HG02852 (cell line): ENCODE data around the gene POLD3.
"Not testable (repeated sequence)": the region's sequence is repeated elsewhere in the genome, so short reads cannot be mapped to it uniquely, and the experiment has no call there.

Source experiments
- ATAC-seq: cut with Tn5 transposase; IDR thresholded peaks from one replicate; pipeline ENCODE4 v1.9.1; 2021; ENCODE audit warnings: mild to moderate bottlenecking, moderate library complexity; ENCODE audit not compliant: unreplicated experiment

POLD3 gene

GRCh38 chr11:74636630-74637184, 44.3 kb downstream of the POLD3 start:
- ATAC-seq: no peak

- no peak for ATAC-seq
These were observed 45.3 kb downstream of the POLD3 start for GRCh38 chr11:74637700-74638099.

GRCh38 chr11:74638869-74639268, 46.5 kb downstream of the POLD3 start:
- no peak for ATAC-seq

DNA sequence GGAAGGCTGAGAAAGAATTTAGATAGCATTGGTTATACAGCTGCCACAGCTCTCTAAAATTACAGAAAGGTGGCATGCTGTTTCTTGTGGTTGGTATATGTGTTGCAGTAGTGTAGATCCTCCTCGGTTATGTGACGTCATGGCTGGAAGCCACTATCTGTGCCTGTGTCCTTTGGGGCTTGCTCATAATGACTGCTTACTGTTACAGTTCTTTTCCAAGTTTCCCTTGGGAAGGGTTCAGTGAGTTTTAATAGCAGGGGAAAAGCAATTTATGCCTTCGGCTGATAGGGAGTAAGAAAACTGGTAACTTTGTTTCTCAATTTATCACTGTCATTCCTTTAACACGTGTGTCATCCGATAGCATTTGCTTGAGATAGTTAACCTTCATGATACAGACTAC, 47.2 kb downstream of the POLD3 start:
- no peak for ATAC-seq

DNA sequence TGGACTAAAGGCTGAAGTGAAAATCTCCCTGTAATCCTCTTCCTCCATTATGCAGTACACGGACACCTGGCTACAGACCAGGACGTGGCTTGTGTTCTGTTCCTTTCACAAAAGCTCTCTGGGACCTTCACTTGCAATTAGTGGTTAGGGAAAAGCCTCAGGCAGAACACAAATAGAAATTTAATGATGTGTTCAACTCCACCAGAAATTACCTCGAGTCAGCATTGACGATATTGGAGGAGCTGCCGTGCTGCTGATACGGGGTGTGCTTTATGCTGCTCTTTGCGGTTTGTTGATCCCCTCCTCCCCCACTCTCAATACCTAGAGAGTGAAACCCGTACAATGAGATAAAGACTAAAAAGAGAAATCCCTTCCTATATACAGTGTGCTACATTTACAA, 48.9 kb downstream of the POLD3 start:
- ATAC-seq: no peak

DNA sequence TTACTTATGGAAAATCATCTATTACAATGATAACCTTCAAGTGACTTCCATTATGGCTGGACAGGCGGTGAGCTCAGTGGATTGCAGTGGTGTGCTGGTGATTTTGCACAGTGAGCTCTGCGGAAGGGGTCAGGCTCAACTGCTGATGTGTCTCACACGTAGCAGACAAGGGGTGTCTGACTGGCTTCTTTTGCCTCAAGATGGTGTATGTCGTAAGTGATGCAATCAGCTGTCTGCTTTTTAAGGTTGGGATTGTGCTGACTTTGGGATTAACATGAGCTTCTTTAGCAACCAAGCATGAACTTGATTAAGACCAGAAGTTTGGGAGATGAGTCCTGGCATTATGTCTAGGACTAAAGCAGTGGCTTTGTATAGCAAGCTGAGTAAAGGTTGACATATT, 49.5 kb downstream of the POLD3 start:
- no peak for ATAC-seq

DNA sequence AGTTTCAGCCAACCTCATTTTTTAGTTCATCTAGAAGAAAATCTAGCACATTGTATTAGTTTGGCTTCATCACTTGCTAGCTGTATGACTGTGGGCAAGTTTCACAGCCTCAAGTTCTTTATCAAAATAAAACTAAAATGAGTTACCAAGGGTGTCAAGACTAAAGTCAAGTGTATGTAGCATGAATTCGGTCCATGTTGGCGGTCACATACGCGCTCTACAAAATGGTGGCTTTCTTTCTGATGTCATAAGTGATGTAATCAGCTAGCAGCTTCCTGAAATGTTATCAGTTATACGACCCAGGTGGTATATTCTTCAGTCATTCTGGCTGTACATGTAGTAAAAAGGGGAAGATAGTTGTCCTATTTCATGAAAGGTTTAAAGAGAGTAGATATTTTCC, 50.5 kb downstream of the POLD3 start:
- no peak for ATAC-seq

DNA sequence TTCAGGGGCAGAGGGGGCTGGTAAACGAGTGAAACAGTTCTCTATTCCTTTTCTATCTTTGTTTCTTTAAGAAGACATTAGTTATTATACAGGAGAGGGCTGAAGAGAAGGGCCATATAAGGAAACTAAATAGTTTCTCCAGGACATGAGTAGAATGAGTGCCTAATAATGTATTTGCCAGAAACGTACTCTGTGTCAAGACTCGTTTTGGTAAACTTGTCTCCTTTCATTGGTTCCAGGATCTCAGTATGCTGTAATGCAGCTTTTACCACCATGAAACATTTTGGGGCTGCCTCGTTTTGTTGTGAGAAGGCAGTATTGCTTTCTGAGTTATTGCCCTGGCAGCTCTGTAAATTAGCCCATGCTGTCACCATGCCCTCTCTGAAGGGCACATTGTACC, 51.7 kb downstream of the POLD3 start:
- no peak for ATAC-seq

- ATAC-seq: no peak
These were observed 53.8 kb downstream of the POLD3 start for GRCh38 chr11:74646215-74646614.

DNA sequence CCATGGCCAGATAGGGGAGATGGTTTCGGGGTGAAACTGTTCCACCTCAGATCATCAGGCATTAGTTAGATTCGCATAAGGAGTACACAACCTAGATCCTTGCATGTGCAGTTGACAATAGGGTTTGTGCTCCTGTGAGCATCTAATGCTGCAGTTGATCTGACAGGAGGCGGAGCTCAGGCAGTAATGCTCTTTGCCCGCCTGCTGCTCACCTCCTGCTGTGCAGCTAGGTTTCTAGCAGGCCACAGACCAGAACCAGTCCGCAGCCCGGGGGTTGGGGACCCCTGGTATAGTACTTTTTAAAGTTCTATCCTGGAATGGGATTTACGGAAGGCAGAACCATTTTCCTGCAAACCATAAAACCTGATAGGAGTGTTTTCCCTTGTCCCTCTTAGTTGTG, 54.6 kb downstream of the POLD3 start:
- no peak for ATAC-seq

GRCh38 chr11:74647404-74647803, 55.0 kb downstream of the POLD3 start:
- no peak for ATAC-seq

GRCh38 chr11:74647831-74648230, 55.4 kb downstream of the POLD3 start:
- ATAC-seq: no peak

- ATAC-seq: no peak
These were observed 56.5 kb downstream of the POLD3 start for GRCh38 chr11:74648894-74649293.

- ATAC-seq: no peak
These were observed 58.1 kb downstream of the POLD3 start for GRCh38 chr11:74650498-74650897.

- ATAC-seq: no peak
These were observed 62.6 kb downstream of the POLD3 start for GRCh38 chr11:74654976-74655375.

GRCh38 chr11:74659124-74659523, 66.7 kb downstream of the POLD3 start:
- ATAC-seq: not testable (repeated sequence)

DNA sequence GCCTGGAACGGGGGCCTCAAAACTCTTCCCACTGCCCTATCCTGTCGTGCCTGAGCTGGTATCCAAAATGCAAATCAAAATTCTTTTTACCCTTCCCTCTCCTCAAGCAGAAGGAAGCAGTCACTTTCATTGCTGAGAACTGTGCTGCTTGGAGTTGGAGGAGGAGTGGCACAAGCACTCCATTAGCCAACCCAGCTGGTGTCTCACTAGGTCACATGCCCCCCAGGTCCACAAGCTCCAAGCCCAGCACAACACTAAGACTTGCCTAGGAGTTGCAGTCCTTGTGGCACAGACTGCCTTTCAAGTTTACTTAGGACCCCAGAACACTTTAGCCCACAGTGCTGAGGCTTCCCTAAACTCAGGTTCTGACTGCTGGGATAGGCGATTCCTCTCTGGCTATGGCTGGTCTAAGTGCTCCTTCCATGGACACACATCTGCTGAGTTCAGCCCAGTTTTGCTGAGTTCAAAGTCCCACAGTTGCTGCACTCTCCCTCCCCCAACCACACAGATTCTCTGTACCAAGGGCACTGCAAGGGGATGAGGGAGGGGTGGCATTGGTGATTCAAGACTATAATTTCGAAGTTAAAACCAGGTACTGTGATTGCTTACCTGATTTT, 70.2 kb downstream of the POLD3 start:
- no peak for ATAC-seq

- no peak for ATAC-seq
These were observed 70.9 kb downstream of the POLD3 start for GRCh38 chr11:74663315-74663714.

DNA sequence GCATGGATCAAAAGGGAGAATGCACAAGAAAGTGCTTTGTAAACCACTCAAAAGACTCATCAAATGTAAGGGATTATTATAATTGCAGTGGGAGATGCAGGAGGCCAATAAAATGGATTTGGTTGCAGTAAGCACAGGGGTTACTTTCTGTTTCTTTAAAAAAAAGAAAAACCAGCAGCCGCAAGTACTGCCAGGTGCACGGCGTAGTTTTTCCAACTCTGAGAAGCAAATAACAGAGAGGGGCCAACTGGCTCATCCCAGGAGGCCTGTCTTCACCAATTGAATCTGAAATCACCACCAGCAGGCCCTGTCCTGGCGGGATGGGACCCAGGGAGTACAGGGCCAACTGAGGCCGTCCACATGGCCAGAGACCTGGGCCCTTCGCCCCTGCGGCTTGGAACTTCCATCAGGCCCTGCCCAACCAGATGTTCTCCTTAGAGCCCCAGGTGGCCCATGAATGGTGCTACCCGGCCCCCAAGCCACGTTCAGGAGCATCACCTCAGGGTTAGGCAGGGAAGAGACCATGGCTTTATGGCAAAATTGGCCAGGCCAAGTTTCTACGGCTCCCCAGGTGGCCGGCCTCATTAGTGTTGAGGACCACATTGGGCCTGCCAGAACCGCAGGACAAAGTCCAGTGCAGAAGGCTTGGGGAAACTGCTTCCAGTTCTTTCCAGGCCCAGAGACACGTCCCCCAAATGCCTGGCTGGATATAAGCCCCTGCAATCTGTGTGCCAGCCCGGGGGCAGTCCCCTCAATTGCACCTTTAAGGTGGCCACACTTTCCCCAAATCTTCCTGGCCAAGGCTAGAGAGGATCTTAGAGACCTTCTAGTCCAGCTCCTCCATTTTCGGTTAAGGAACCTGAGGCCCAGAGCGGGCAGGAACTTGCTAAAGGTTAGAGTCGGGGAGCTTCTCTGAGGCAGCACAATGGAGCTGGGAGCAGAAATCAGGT, 77.1 kb downstream of the POLD3 start:
- no peak for ATAC-seq

DNA sequence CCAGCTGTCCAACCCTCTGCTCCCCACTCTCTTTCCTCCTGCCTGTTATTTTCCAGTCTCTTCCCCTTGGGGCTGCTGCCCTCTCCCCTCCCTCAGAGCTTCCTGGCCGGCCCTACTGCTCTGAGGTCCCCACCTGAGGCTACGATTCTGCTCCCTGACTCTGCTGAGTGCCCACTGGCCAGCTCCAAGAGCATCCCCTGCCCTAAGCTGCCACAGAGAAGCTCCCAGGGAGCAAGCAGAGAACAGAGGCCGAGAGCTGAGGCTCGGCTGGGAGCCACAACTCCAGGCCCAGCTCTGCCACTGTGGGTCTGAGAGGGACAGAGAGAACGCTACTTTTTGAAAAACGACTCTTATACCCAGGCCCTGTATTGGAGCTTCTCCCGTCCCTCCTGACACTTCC, 77.8 kb downstream of the POLD3 start:
- ATAC-seq: no peak

GRCh38 chr11:74671520-74672196, 79.3 kb downstream of the POLD3 start:
- no peak for ATAC-seq
